ENCODE data around the gene S100P.
"Not testable (repeated sequence)": the region's sequence is repeated elsewhere in the genome, so short reads cannot be mapped to it uniquely, and the experiment has no call there.

Gene S100P

DNA sequence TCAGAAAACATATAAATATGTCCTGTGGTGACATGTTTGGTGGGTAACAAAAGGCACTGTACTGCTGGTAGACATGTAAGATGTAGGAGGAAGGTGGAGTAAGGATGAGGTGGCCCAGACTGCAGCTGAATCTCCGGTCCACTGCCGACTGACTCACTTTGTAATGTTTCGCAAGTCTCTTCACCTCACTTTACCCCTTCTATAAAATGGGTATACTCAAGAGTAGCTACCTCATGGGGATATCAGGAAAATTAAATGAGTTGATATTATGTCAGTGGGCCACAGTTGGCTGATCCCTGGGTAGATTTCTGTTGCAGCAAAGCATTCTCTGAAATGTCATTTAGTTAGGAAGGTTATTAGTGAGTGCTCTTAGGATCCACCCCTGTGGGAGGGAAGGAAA is 31.1 kb upstream of the S100P start:
- TF ChIP-seq, protein P1, sequence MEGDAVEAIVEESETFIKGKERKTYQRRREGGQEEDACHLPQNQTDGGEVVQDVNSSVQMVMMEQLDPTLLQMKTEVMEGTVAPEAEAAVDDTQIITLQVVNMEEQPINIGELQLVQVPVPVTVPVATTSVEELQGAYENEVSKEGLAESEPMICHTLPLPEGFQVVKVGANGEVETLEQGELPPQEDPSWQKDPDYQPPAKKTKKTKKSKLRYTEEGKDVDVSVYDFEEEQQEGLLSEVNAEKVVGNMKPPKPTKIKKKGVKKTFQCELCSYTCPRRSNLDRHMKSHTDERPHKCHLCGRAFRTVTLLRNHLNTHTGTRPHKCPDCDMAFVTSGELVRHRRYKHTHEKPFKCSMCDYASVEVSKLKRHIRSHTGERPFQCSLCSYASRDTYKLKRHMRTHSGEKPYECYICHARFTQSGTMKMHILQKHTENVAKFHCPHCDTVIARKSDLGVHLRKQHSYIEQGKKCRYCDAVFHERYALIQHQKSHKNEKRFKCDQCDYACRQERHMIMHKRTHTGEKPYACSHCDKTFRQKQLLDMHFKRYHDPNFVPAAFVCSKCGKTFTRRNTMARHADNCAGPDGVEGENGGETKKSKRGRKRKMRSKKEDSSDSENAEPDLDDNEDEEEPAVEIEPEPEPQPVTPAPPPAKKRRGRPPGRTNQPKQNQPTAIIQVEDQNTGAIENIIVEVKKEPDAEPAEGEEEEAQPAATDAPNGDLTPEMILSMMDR (IDR thresholded peaks at IDR 0.05; ENCODE audit: borderline replicate concordance, control extremely low read depth, extremely low read depth, insufficient read depth, missing control alignments), result no peak
- in situ Hi-C loops (cut with MboI; ENCODE audit: low sequenced_read_pairs, unreplicated experiment), result no loop called here
- no peak for DNase-seq (ENCODE audit: low spot score)

DNA sequence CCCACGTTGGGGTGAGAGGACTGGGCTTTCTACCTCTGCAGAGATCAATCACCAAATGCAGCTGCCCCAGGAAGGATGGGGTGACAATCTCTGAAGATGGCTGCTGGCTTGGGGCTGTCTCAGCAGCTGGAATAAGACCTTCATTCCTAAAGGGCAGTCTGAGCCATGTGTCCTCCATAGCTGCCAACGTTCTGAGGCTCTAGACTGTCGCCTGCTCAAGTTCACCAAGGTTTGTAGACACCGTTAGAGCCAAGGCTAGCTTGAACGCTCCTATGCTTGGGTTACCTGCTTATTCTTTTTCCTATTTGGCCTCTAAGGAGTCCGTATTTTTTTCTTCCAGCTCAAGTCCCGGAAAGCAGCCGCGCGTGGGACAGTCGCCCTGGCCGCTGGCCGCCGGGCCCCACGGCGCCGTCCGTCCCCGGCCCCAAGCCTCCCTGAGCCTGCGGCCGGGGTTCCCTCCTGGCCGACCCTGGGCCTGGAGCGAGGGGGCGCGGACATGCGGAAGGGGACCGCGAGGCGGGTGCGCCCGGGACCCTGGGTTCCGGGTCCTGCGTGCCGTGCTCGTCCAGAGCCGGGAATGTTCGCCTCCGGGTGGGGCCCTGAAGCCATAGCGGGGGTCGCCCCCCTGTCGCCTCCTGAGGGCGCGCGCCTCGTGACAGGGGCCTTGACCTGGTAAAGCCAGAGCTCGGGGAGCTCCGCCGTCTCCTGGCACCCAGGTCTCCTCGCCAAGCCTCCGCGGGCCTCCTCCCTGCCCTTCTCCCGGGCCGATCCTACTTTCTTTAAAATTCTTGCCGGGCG is 29.9 kb upstream of the S100P start:
- no peak for DNase-seq (ENCODE audit: low spot score)
- in situ Hi-C loops (cut with MboI; ENCODE audit: low sequenced_read_pairs, unreplicated experiment), result no loop called here
- TF ChIP-seq, protein P1 (IDR thresholded peaks at IDR 0.05; ENCODE audit: borderline replicate concordance, control extremely low read depth, extremely low read depth, insufficient read depth, missing control alignments), result no peak

DNA sequence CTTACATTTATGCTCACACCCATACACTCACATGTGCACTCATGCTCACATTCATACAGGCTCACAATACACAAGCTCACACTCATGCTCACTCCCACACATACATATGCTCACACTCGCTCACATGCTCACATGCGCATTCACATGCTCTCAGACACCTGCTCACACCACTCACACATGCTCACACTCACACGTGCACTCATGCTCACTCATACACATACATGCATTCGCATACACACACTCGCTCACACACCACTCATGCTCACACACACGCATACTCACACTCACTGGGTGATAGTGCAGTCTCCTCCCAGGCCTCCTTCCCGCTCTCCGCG is 28.4 kb upstream of the S100P start:
- TF ChIP-seq, protein P1 (IDR thresholded peaks at IDR 0.05; ENCODE audit: borderline replicate concordance, control extremely low read depth, extremely low read depth, insufficient read depth, missing control alignments), result no peak
- DNase-seq (ENCODE audit: low spot score), result no peak
- in situ Hi-C loops (cut with MboI; ENCODE audit: low sequenced_read_pairs, unreplicated experiment), result no loop called here

DNA sequence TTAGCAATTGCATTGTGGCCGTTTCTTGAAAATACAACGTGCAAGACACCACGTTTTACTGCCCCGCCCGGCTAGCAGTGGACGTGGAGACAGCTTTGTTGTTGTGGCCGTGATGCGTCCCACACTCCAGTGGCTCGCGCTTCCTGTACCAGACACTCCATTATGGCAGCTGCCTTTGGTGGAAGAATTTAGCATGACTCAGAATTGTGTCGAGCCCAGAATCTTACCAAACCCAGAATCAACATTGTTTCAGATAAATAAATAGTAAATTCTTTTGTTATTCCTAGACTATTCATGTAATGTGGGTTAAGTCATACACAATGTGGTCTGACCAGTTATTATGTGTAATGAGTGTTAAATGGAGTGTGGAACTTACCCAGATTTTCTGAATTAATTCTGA is 25.3 kb upstream of the S100P start:
- DNase-seq (ENCODE audit: low spot score), result no peak
- in situ Hi-C loops (cut with MboI; ENCODE audit: low sequenced_read_pairs, unreplicated experiment), result no loop called here
- TF ChIP-seq, protein P1 (IDR thresholded peaks at IDR 0.05; ENCODE audit: borderline replicate concordance, control extremely low read depth, extremely low read depth, insufficient read depth, missing control alignments), result no peak

DNA sequence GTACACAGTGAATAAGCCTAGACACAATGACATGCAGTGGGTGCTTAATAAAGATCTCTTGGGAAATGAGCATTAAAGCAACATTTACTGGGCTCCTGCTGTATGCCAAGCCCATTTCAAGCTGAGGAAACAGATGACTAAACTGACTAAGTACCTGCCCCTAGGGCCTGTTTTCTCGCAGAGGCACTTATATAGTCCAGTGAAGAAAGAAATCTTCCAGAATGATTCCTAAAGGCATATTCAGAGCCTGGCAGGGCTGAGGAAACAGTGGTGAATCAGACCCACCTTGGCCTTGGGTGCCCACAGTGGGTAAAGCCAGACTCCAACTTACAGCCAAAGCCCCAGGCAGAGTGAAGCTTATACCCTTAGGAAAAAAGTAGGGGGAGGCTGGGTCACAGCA is 22.0 kb upstream of the S100P start:
- no peak for DNase-seq (ENCODE audit: low spot score)
- in situ Hi-C loops (cut with MboI; ENCODE audit: low sequenced_read_pairs, unreplicated experiment), result no loop called here
- TF ChIP-seq, protein P1 (IDR thresholded peaks at IDR 0.05; ENCODE audit: borderline replicate concordance, control extremely low read depth, extremely low read depth, insufficient read depth, missing control alignments), result no peak

DNA sequence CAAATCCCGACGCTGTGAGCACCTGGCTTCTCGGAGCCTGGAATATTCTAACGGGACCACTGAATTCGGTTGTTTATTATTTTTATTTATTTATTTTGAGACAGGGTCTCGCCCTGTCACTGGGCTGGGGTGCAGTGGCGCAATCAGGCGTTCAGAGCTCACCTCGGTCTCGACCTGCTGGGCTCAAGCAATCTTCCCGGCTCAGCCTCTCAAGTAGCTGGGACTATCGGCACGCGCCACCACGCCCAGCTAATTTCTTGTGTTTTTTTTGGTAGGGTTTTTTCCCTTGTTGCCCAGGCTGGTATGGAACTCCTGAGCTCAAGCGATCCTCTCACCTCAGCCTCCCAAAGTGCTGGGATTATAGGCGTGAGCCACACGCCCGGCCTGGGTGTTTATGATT is 21.5 kb upstream of the S100P start:
- no peak for DNase-seq (ENCODE audit: low spot score)
- TF ChIP-seq, protein P1 (IDR thresholded peaks at IDR 0.05; ENCODE audit: borderline replicate concordance, control extremely low read depth, extremely low read depth, insufficient read depth, missing control alignments), result no peak
- in situ Hi-C loops (cut with MboI; ENCODE audit: low sequenced_read_pairs, unreplicated experiment), result no loop called here

DNA sequence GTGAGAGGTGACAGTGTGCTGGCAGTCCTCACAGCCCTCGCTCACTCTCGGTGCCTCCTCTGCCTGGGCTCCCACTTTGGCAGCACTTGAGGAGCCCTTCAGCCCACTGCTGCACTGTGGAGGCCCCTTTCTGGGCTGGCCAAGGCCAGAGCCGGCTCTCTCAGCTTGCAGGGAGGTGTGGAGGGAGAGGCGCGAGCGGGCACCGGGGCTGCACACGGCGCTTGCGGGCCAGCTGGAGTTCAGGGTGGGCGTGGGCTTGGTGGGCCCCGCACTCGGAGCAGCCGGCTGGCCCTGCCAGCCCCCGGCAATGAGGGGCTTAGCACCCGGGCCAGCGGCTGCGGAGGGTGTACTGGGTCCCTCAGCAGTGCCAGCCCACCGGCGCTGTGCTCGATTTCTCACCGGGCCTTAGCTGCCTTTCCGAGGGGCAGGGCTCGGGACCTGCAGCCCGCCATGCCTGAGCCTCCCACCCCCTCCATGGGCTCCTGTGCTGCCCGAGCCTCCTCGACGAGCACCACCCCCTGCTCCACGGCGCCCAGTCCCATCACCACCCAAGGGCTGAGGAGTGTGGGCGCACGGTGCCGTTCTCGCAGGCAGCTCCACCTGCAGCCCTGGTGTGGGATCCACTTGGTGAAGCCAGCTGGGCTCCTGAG is 21.0 kb upstream of the S100P start:
- in situ Hi-C loops (cut with MboI; ENCODE audit: low sequenced_read_pairs, unreplicated experiment); DNase-seq (ENCODE audit: low spot score): not testable (repeated sequence)

DNA sequence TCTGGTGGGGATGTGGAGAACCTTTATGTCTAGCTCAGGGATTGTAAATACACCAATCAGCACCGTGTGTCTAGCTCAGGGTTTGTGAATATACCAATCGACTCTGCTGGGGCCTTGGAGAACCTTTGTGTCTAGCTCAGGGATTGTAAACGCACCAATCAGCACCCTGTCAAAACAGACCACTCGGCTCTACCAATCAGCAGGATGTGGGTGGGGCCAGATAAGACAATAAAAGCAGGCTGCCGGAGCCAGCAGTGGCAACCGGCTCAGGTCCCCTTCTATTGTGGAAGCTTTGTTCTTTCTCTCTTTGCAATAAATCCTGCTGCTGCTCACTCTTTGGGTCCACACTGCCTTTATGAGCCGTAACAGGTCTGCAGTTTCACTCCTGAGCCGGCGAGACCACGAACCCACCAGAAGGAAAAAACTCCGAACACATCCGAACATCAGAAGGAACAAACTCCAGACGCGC is 20.5 kb upstream of the S100P start:
- in situ Hi-C loops (cut with MboI; ENCODE audit: low sequenced_read_pairs, unreplicated experiment); DNase-seq (ENCODE audit: low spot score): not testable (repeated sequence)

Measured in GM13976 (cell line).